SW480 (cell line): Measurements from ENCODE around the gene ACOT4.
"Not testable (repeated sequence)": the region's sequence is repeated elsewhere in the genome, so short reads cannot be mapped to it uniquely, and the experiment has no call there.

ENCODE experiments used
- DNase-seq: peaks from one replicate; pipeline ENCODE4 v3.0.0-alpha.2; 2016; ENCODE audit warnings: low spot score

The ACOT4 gene

GRCh38 chr14:73577214-73577613 lies 14.5 kb upstream of the ACOT4 start:
- DNase-seq: not testable (repeated sequence)

GRCh38 chr14:73582102-73582979 lies 9.3 kb upstream of the ACOT4 start:
- DNase-seq: not testable (repeated sequence)

DNA sequence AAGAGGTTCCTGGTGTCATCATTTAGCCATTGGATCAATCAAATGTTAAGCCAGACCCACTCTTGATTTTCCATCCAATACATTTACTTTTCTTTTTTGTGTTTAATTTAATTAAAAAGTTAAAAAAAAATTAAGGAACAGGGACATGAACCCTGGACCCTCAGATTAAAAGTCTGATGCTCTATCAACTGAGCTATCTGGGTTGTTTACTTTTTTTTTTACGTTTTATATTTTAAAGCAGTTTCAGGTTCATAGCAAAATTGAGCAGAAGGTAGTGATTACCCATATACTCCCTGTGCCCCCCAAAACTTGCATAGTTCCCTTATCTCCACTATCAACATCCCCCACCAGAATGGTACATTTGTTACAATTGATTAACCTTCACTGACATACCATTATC lies 3.0 kb upstream of the ACOT4 start:
- no peak for DNase-seq

DNA sequence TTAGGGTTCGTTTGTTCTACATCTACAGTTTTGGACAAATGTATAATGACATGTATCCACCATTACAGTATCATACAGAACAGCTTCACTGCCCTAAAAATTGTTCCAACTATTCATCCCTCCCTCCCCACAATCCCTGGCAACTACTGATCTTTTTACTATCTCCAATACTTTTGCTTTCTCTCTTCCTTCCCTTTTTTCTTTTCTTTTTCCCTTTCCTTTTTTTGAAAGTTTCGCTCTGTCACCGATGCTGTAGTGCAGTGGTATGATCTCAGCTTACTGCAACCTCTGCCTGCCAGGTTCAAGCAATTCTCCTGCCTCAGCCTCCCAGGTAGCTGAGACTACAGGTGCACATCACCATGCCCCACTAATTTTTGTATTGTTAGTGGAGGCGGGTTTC lies 2.6 kb upstream of the ACOT4 start:
- DNase-seq: no peak

DNA sequence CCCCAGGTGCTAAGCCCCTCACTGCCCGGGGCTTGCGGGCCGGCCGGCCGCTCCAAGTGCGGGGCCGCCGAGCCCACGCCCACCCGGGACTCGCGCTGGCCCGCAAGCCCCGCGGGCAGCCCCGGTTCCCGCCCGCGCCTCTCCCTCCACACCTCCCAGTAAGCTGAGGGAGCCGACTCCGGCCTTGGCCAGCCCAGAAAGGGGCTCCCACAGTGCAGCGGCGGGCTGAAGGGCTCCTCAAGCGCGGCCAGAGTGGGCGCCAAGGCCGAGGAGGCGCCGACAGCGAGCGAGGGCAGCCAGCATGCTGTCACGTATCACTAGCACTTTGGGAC lies 1.0 kb upstream of the ACOT4 start:
- not testable (repeated sequence) for DNase-seq

DNA sequence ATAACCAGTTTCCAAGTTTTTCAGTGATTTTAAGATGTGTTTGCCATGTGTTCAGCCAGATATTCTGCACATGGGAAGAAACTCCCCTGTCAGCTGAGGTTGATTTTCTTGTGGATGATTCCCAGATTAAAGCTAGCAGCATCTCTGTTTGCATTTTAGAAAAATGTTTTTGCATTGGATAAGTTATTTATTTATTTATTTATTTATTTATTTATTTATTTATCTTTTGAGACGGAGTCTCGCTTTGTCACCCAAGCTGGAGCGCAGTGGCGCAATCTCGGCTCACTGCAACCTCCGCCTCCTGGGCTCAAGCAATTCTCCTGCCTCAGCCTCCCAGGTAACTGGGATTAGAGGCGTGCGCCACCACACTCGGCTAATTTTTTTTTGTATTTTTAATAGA lies 2.8 kb downstream of the ACOT4 start:
- DNase-seq: no peak

DNA sequence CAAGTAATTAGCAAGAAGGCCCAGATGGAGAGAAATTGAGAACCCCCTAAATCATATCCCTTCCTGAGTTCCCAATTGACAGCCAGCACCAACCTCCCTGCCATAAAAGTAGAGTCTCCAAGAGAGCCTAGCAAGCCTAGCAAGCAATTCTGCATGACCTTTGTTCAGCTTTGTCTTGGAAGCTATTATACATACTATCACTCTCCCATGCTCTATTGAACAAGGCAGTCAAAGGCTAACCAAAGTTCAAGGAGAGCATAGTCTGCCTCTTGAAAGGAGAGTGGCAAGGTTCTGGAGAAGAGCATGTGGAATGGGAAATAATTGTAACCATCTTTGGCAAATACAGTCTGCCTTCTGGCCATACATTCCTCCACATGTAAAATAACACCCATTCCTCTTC lies 7.8 kb downstream of the ACOT4 start:
- DNase-seq: no peak

DNA sequence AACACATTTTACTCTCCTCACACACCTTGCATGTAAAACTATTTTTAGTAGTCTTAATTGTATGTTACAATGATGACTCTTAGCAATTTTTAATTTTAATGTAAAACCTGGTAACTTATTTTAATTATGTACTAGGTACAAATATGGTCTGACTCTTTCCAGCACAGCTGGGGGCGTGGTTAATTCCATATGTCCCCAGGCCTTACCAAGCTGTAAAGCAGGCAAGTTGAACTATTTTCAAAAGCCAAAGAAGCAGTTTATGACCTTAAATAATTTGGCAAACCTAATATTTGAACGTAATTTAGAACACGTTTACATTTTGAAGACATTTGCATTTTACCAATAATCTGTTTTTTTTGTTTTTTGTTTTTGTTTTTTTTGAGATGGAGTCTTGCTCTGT lies 11.3 kb downstream of the ACOT4 start:
- DNase-seq: no peak

GRCh38 chr14:73606271-73606670 lies 14.6 kb downstream of the ACOT4 start:
- no peak for DNase-seq

DNA sequence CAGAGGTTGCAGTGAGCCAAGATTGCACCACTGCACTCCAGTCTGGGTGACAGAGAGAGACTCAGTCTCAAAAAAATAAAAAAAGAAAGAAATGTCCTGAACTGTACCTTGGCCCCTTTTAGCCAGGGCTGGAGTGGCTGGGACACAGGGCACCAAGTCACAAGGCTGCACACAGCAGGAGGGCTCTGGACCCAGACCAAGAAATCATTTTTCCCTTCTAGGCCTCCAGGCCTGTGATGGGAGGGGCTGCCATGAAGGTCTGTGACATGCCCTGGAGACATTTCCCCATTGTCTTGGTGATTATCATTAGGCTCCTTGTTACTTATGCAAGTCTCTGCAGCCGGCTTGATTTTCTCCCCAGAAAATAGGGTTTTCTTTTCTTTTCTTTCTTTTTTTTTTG lies 15.6 kb downstream of the ACOT4 start:
- no peak for DNase-seq

GRCh38 chr14:73610687-73611086 lies 19.0 kb downstream of the ACOT4 start:
- no peak for DNase-seq

DNA sequence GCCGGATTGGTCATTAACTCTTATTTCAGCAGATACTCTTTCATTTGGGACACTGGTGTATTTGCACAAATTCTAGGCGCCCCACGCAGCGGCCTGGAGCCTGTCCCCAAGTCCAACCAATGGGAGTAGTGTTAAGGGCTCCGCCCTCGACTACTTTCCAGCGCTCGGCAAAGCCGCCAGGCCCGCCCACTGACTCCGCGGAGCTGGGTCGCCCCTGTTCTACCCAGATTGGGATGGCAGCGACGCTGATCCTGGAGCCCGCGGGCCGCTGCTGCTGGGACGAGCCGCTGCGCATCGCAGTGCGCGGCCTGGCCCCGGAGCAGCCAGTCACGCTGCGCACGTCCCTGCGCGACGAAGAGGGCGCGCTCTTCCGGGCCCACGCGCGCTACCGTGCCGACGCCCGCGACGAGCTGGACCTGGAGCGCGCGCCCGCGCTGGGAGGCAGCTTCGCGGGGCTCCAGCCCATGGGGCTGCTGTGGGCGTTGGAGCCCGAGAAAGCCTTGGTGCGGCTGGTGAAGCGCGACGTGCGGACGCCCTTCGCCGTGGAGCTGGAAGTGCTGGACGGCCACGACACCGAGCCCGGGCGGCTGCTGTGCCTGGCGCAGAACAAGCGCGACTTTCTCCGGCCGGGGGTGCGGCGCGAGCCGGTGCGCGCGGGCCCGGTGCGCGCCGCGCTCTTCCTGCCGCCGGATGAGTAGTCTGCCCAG lies 20.8 kb downstream of the ACOT4 start, which contains the start of gene ACOT6:
Gene ACOT6 (plus strand): TSS at position 179 of the 707 bp plus-strand sequence. CDS start 55 bp downstream, at position 234.
- peak; percentile 88 for DNase-seq

DNA sequence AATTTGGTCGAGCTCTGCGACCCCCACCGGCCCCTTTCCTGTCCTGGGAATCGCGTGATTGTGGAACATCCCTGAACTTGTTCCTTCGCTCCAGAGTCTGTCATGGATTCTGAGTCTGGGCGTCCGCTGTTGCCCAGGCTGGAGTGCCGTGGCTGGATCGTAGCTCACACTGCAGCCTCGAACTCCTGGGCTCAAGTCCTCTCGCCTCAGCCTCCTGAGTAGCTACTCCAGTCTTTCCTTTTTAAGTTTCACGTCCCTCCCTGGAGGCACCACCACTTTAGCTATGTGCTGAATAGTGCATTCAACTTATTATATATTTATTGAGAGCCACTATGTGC lies 21.3 kb downstream of the ACOT4 start:
- no peak for DNase-seq

DNA sequence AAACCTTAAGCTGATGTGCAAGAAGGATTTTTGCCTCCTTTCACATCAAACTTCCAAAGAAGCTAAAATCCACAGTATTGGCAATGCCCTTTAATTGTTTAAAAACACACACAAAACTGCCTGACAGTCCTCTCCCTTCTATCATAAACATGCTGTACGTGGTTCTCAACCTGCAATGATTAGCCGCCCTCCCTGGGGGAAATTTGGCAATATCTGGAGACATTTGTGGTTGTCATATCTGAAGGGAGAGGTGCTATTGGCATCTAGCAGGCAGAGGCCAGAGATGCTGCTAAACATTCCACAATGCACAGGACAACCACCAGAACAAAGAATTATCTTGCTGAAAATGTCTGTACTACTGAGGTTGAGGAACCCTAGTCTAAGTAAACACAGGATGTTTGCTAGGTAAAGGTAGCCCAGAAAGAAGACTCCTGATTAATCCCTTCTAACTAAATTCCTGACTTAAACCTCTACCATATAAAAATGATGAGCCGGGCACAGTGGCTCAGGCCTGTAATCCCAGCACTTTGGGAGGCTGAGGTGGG lies 21.8 kb downstream of the ACOT4 start:
- no peak for DNase-seq

DNA sequence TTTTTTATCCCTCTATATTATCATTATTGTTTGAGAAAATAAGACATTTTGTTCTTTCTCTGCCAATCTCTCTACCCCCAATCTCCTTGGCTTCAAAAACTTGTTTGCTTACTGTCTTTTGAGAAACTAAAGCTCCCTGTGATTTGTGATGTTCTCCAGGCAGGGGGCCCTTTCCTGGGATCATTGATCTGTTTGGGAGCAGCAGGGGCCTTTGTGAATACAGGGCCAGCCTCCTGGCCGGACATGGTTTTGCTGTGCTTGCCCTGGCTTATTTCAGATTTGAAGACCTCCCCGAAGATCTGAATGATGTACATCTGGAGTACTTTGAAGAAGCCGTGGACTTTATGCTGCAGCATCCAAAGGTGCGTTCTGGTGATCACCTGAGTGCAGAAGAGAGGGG lies 25.2 kb downstream of the ACOT4 start:
- no peak for DNase-seq

- no peak for DNase-seq
Observed at GRCh38 chr14:73619524-73619923, 27.9 kb downstream of the ACOT4 start.

GRCh38 chr14:73620268-73620667 lies 28.6 kb downstream of the ACOT4 start:
- no peak for DNase-seq

DNA sequence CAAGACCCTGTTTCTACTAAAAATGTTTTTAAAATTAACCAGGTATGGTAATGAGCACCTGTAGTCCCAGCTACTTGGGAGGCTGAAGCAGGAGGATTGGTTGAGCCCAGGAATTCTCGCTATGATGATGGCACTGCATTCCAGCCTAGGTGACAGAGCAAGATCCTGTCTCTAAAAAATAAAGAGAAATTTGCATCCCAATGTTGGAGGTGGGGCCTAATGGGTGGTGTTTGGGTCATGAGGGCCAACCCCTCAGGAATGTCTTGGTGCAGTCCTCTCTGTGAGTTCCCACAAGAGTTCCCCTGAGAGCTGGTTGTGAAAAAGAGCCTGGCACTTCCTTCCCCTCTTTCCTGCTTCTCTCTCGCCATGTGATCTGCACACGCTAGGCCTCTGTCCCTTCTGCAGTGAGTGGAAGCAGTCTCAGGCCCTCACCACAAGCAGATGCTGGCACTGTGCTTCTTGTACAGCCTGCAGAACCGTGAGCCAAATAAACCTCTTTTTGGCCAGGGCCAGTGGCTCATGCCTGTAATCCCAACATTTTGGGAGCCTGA lies 31.9 kb downstream of the ACOT4 start:
- DNase-seq: no peak

GRCh38 chr14:73625706-73626105 lies 34.0 kb downstream of the ACOT4 start:
- DNase-seq: no peak

DNA sequence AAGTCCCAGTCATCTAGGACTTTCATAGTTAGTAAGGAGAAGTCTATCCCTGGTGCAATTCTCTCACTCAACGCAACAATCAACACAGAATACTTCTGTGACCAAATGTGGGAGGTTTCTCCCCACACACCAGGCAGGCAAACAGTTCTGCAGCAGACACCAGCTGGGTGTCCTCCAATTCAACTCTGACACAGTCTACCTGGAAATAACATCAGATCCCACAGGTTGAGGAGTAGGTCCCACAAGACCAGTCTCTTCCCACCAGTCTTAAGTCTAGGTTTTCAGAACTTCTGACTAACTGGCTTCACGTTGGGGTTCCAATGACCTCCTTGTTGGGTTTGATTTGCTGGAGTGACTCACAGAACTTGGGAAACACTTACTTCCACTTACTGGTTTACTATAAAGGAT lies 35.5 kb downstream of the ACOT4 start:
- DNase-seq: no peak

- no peak for DNase-seq
Observed at GRCh38 chr14:73630009-73630780, 38.5 kb downstream of the ACOT4 start.
